CD4-positive, alpha-beta T cell treated with Interleukin-2 at 100 ng/mL for 4 hours (primary cell): ENCODE data around the gene BCAS1.

Experiments used
- DNase-seq: peaks from one replicate; pipeline ENCODE4 v3.0.0-alpha.2; 2020; ENCODE audit warnings: low spot score

The BCAS1 gene

GRCh38 chr20:54076259-54076658 lies 5.9 kb upstream of the BCAS1 start:
- no peak for DNase-seq

- no peak for DNase-seq
Observed at GRCh38 chr20:54075322-54075721, 4.9 kb upstream of the BCAS1 start.

- DNase-seq: no peak
Observed at GRCh38 chr20:54074511-54074910, 4.1 kb upstream of the BCAS1 start.

- DNase-seq: no peak
Observed at GRCh38 chr20:54073288-54073687, 2.9 kb upstream of the BCAS1 start.

- DNase-seq: no peak
Observed at GRCh38 chr20:54069501-54069971, 858 bp downstream of the BCAS1 start.

GRCh38 chr20:54068966-54069365 lies 1.4 kb downstream of the BCAS1 start:
- no peak for DNase-seq

GRCh38 chr20:54068495-54068894 lies 1.9 kb downstream of the BCAS1 start:
- DNase-seq: no peak

GRCh38 chr20:54067606-54068174 lies 2.7 kb downstream of the BCAS1 start:
- no peak for DNase-seq

- no peak for DNase-seq
Observed at GRCh38 chr20:54065601-54066038, 4.8 kb downstream of the BCAS1 start.

- DNase-seq: no peak
Observed at GRCh38 chr20:54064939-54065338, 5.5 kb downstream of the BCAS1 start.

- DNase-seq: peak; percentile 38
Observed at GRCh38 chr20:54063992-54064676, 6.3 kb downstream of the BCAS1 start.

GRCh38 chr20:54063580-54063979 lies 6.8 kb downstream of the BCAS1 start:
- no peak for DNase-seq

- peak; percentile 23 for DNase-seq
Observed at GRCh38 chr20:54062812-54063280, 7.5 kb downstream of the BCAS1 start.

- no peak for DNase-seq
Observed at GRCh38 chr20:54061101-54061881, 9.1 kb downstream of the BCAS1 start.

- DNase-seq: no peak
Observed at GRCh38 chr20:54059691-54060364, 10.6 kb downstream of the BCAS1 start.

GRCh38 chr20:54058420-54059139 lies 11.8 kb downstream of the BCAS1 start:
- DNase-seq: no peak

- DNase-seq: no peak
Observed at GRCh38 chr20:54056762-54057639, 13.4 kb downstream of the BCAS1 start.

- DNase-seq: no peak
Observed at GRCh38 chr20:54054516-54054915, 15.9 kb downstream of the BCAS1 start.

GRCh38 chr20:54051068-54051467 lies 19.3 kb downstream of the BCAS1 start:
- no peak for DNase-seq

GRCh38 chr20:54048891-54049545 lies 21.4 kb downstream of the BCAS1 start:
- no peak for DNase-seq
